GM18868 (cell line): ENCODE results near the gene CROCC.
"Not testable (repeated sequence)": the region's sequence is repeated elsewhere in the genome, so short reads cannot be mapped to it uniquely, and the experiment has no call there.

Experiments
- ATAC-seq: cut with Tn5 transposase; IDR thresholded peaks from one replicate; pipeline ENCODE4 v1.9.1; 2021; ENCODE audit warnings: mild to moderate bottlenecking, moderate library complexity; ENCODE audit not compliant: unreplicated experiment

Gene CROCC

GRCh38 chr1:16896316-16897055, 25.2 kb upstream of the CROCC start:
- ATAC-seq: not testable (repeated sequence)

- not testable (repeated sequence) for ATAC-seq
Measured at GRCh38 chr1:16897653-16898052, 24.1 kb upstream of the CROCC start.

DNA sequence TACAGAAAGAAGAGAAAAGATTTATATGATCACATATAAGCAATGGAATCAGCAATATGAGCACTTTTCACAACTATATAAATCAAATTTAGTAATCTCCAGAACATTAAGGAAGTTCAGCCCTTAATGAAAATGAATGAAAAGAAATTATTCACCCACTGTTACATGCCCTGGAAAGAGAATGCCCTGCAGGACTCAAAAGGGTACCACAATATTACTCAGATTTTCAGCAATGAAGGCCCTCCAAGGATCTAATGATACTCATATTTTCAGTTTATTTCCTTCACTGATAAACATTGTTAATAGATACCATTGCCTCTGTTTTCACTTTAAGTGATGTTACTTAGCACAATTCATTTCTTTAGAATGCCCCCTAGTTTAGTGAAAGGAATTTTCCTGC, 23.4 kb upstream of the CROCC start:
- not testable (repeated sequence) for ATAC-seq

DNA sequence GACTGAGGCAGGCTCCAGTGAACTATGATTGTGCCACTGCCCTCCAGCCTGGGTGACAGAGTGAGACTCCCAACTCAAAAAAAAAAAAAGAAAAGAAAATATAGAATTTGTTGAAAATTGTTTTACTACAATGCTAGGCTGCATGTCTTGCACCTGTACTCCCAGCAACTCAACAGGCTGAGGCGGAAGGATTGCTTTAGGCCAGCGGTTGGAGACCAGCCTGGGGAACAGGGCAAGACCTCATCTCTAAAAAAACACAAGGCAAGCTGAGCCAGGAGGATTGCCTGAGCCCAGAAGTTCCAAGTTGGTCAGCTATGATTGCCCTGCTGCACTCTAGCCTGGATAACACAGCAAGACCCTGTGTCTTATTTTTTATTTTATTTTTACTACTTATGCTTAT, 22.7 kb upstream of the CROCC start:
- ATAC-seq: not testable (repeated sequence)

- ATAC-seq: no peak
Measured at GRCh38 chr1:16900751-16901150, 21.0 kb upstream of the CROCC start.

GRCh38 chr1:16901371-16901770, 20.4 kb upstream of the CROCC start:
- not testable (repeated sequence) for ATAC-seq

GRCh38 chr1:16903054-16903453, 18.7 kb upstream of the CROCC start:
- no peak for ATAC-seq

GRCh38 chr1:16903458-16903796, 18.3 kb upstream of the CROCC start:
- ATAC-seq: no peak

GRCh38 chr1:16904560-16905109, 17.1 kb upstream of the CROCC start:
- ATAC-seq: peak; percentile 92

DNA sequence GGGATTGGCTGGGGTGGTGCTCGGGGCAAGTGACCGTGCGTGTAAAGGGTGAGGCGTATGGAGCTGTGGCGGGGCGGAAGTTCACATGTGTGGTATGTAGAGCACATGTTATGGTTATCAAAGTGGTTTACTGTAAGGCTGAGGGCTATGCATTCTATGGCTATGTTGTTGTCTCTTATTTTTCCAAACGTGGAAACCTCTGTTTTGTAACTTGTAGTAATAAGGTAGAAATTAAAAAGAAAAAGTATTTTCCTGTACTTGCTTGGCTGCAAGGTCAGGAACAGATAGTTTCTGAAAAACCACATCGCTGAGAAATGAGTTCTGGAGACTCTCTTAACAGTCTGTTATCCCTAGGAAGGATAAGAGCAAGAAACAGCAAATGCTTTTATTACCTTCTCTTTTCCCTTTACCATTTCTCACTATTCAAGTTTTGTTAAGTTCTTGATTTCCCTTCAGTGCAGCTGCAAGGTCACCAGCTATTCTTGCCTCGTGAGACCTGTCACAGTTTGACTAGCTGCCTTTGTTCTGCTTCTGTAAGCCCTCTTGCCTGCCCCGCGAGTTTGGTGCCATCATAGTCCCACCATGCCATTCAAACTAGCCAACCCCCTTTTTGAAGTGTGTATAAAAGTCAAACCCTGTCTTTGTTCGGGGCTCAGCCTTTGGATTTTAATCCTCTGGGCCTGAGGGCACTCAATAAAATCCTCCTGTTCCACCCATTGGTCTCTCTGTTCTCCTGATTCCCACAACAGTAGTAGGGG, 16.4 kb upstream of the CROCC start:
- ATAC-seq: peak; percentile 65

DNA sequence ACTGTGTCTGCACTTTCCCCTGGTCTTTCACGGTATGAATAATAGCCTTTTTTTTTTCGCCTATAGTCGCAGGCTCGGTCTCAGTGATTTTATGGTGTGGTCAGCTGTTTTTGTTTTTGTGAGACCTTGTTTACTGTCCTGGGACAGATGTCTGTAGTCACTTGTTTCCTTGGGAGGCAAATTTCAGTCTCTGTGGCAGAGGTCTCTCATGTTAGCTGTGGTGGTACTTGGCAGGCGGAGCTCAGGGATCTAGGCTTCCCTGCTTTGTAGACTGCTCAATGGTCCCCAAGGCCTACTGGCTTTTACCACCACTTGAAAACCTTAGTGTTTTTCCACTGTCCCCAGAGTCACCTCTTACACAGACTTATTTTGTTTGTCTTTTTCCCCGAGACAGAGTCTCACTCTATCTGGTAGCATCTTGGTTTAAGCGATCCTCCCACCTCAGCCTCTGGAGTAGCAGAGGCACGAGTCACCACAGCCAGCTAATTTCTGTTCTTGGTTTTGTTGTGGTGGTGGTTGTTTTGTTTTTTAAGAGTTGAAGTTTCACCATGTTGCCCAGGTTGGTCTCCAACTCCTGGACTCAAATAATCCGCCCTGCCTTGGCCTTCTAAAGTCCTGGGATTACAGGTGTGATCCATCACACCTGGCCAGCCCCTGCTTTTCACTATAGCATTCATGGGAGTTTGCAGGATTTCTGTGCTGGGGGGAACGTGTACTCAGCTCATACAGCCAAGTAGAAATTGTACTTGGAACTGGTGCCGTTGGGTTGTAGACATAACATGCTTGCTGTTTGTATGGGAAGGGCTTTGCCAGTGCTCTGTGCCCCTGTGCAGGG, 15.6 kb upstream of the CROCC start:
- ATAC-seq: no peak

- no peak for ATAC-seq
Measured at GRCh38 chr1:16906873-16907272, 14.9 kb upstream of the CROCC start.

GRCh38 chr1:16907870-16908758, 13.6 kb upstream of the CROCC start:
- ATAC-seq: no peak

- not testable (repeated sequence) for ATAC-seq
Measured at GRCh38 chr1:16911851-16912721, 9.6 kb upstream of the CROCC start.

GRCh38 chr1:16912742-16913141, 9.0 kb upstream of the CROCC start:
- ATAC-seq: not testable (repeated sequence)

DNA sequence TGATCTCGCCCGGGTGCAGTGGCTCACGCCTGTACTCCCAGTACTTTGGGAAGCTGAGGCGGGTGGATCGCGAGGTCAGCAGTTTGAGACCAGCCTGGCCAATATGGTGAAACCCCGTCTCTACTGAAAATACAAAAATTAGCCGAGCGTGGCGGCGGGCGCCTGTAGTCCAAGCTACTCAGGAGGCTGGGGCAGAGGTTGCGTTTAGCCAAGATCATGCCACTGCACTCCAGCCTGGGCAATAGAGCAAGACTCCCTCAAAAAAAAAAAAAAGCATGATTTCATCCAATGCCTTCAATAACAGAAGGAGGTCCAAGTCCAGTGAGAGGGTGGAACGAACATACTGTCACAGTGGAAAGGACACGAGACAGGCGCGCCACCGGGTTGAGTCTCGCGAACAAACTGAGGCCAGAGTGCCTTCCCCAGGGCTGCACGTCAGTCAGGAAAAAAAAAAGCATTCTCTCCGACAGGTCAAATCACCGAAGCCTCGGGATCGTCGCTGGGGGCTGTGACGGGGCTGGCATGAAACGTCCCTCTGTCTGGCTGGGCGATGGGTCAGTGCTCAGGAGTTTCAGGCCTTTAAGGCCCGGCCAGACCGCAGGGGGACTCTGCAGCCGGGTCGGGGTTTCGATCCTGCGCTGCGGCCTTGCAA, 8.4 kb upstream of the CROCC start:
- ATAC-seq: no peak

DNA sequence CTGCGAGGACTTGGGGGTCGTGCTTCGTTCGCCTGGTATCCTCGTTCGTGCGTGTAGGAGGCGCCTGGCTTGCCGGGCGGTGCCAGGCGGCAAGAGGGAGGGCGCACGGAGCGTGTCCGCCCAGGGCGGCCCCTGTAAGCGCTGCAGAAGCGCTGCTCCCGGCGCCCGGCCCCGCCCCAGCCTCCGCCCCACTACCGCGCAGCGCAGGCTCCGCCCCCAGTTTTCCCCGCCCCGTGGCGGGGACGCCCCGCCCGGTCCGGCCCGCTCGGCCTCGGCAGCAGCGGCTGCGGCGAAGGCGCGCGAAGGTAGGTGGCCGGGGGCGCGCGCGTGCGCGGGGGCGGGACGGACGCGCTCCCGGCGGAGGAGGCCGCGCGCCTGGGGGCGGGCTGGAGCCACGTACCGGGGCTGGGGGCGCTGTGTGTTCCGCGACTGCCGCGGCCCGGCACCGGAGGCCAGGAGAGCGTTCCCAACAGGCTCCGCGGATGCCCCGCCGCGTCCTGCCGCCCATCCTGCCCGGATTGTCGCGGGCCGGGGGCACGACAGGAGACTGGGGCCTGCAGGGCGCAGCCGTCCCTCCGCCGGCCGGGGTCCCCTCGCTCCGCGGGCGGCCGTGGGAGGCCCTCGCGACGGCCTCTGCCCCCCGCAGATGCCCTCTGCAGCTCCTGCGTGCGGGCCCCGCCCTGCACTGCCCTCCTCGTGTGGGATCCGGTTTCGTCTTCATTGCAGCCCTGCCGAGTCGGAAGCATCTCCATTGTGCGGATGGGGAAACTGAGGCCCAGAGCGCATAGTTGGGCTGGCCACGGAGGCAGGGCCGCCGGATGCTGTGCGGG, 7.7 kb upstream of the CROCC start:
- peak; percentile 88 for ATAC-seq
